ENCODE data around the gene XAB2. TPM values are rescaled to one million over a fixed set of nuclear protein-coding genes. Genes with fewer than 3 reads are reported as not detected.

XAB2 gene
- total RNA-seq, 1 experiment from 2014 or later, result 48.0 TPM

- Histone ChIP-seq H4K91ac (ENCODE audit: insufficient read length, low read depth, low read length) (no peak overlapping the region), H3K79me2 (ENCODE audit: insufficient read depth, low read length) (peaks cover 24% of the 10 kb centered on the region; the same call in 1 of the 2 replicates), H3K9me3 (ENCODE audit: control insufficient read depth, low read depth, low read length) (no peaks in the 10 kb centered on the region), H3K14ac (ENCODE audit: insufficient read depth, low read length) (no peak overlapping the region), H3K9ac (ENCODE audit: extremely low read depth, insufficient read length, low read length) (no peak overlapping the region), H3K79me1 (ENCODE audit: insufficient read depth, low read depth, low read length, poor library complexity, severe bottlenecking) (peaks cover 16% of the 10 kb centered on the region), H2BK15ac (ENCODE audit: low read depth, low read length) (no peak overlapping the region), H4K5ac (ENCODE audit: insufficient read length, low read depth, low read length) (no peak overlapping the region), H3K56ac (ENCODE audit: insufficient read length, low read depth, low read length) (no peak overlapping the region), H3K18ac (ENCODE audit: insufficient read length, low read depth, low read length) (no peak overlapping the region), H4K20me1 (ENCODE audit: control insufficient read depth, insufficient read depth, insufficient read length) (no peaks in the 10 kb centered on the region), H3T11ph (ENCODE audit: low read length) (no peak overlapping the region), H3K27me3 (ENCODE audit: insufficient read depth, low read length) (peaks cover 16% of the 10 kb centered on the region; the same call in 1 of the 2 replicates), H3K4ac (ENCODE audit: low read depth, low read length) (no peak overlapping the region), H2AK5ac (ENCODE audit: insufficient read length, low read length) (no peak overlapping the region), H3K23me2 (ENCODE audit: insufficient read length, low read depth, low read length, poor library complexity, severe bottlenecking) (peaks cover 14% of the 10 kb centered on the region), H3K23ac (ENCODE audit: insufficient read length, low read depth, low read length) (no peak overlapping the region), H3K4me2 (ENCODE audit: insufficient read depth, insufficient read length, low read length) (no peak overlapping the region), H3K27ac (ENCODE audit: insufficient read length, low read depth, low read length) (no peak overlapping the region), H2BK120ac (ENCODE audit: low read depth, low read length, poor library complexity, severe bottlenecking) (no peak overlapping the region), H3K4me1 (ENCODE audit: insufficient read depth, low read length) (no peaks in the 10 kb centered on the region), H2BK5ac (ENCODE audit: insufficient read length, low read length) (no peak overlapping the region), H2BK20ac (ENCODE audit: low read depth, low read length, poor library complexity, severe bottlenecking) (no peak overlapping the region), H2BK12ac (ENCODE audit: insufficient read length, low read depth, low read length) (no peak overlapping the region), H4K8ac (replicated peaks; ENCODE audit: insufficient read length, low read depth, low read length) (no peak overlapping the region), H2AFZ (ENCODE audit: low read length) (no peak overlapping the region)
- Mint-ChIP-seq H3K4me3 (no peak overlapping the region; a peak in 1 of 5 replicates), H3K27me3 (ENCODE audit: low read depth) (peaks cover 30% of the 10 kb centered on the region), H3K36me3 (ENCODE audit: insufficient read depth in 1 of 3, low read depth in 3 of 3) (peaks cover 0 to 9% (median 8%) of the 10 kb centered on the region in 3 experiments; a peak in 4 of 7 replicates), H3K27ac (no peak overlapping the region), H3K4me1 (peaks cover 15 to 28% of the 10 kb centered on the region in 2 experiments), H3K9me3 (no peaks in the 10 kb centered on the region; a peak in 2 of 5 replicates)
- DNase-seq, result no peak
- no CpG with 5 or more reads among the region's 40 CpGs for WGBS (ENCODE audit: extremely low coverage, insufficient read length, low lambda C conversion rate)
- TF ChIP-seq CTCF (conservative IDR thresholded peaks at IDR 0.05), result no peak
These were observed 3.2 kb upstream of the XAB2 start for GRCh38 chr19:7632340-7633203.

Measured in H9 (cell line).